ENCODE data around the gene GPRC5C. TPM values are rescaled to one million over a fixed set of nuclear protein-coding genes. Genes with fewer than 3 reads are reported as not detected.
A peak's percentile ranks its signal among the peaks of the same experiment; 100 is the strongest.

GPRC5C gene
- total and polyA plus RNA-seq, 9 of the 15 experiments (the other 6 are each of a cell fraction or from before 2014, with no cell fraction given): 0.28 to 9.0 (median 4.1) TPM

- TF ChIP-seq E4F1 (CRISPR knock-in tag; IDR thresholded peaks at IDR 0.05; ENCODE audit: borderline replicate concordance) (no peak), CHD2 (IDR thresholded peaks at IDR 0.05; ENCODE audit: low read depth, low read length) (no peak), TFE3 (CRISPR knock-in tag; IDR thresholded peaks at IDR 0.05) (no peak), ZNF592 (IDR thresholded peaks at IDR 0.05) (no peak), MAZ (CRISPR knock-in tag; conservative IDR thresholded peaks at IDR 0.05 in 1 of 2, IDR thresholded peaks at IDR 0.05 in 1 of 2) (peak in 1 of 2 experiments; percentile 51; a peak in 2 of 4 replicates), ZNF639 (CRISPR knock-in tag; conservative IDR thresholded peaks at IDR 0.05 in 1 of 2, IDR thresholded peaks at IDR 0.05 in 1 of 2) (0 out of 4 replicates have a peak, but pooled peaks of 1 of the 2 experiments have one; percentile 45), POLR2AphosphoS2 (IDR thresholded peaks at IDR 0.05; ENCODE audit: low read length) (no peak), PCBP1 (IDR thresholded peaks at IDR 0.05; ENCODE audit: low read depth, low read length, poor library complexity, severe bottlenecking) (no peak), WHSC1 (IDR thresholded peaks at IDR 0.05; ENCODE audit: low read length) (no peak), GATAD2B (IDR thresholded peaks at IDR 0.05; ENCODE audit: borderline replicate concordance) (no peak), RBM15 (IDR thresholded peaks at IDR 0.05; ENCODE audit: insufficient read depth, low read length) (no peak), RBM17 (IDR thresholded peaks at IDR 0.05; ENCODE audit: borderline replicate concordance, low read depth, low read length) (no peak), E2F4 (CRISPR knock-in tag; IDR thresholded peaks at IDR 0.05; ENCODE audit: low read depth) (no peak), ZNF354B (CRISPR knock-in tag; IDR thresholded peaks at IDR 0.05) (no peak)
These were observed 25.4 kb downstream of the GPRC5C start (continued) for GRCh38 chr17:74457146-74457819.
